Measurements from ENCODE around the gene ZNF469.

ZNF469 gene

GRCh38 chr16:88376835-88377726 lies 5.7 kb upstream of the ZNF469 start:
- Histone ChIP-seq H3K4me1 (ENCODE audit: insufficient read depth, low read length) (peaks cover 9% of the 10 kb centered on the region; the same call in 1 of the 2 replicates), H3K27me3 (ENCODE audit: insufficient read depth, low read length) (peaks cover 14% of the 10 kb centered on the region), H3K36me3 (ENCODE audit: insufficient read depth, low read depth, low read length) (no peaks in the 10 kb centered on the region), H3K9me3 (ENCODE audit: insufficient read depth, low read depth, low read length) (no peaks in the 10 kb centered on the region), H3K4me3 (ENCODE audit: low read length) (no peak overlapping the region), H3K9ac (ENCODE audit: low read depth, low read length) (no peak overlapping the region), H3K27ac (ENCODE audit: low read length) (no peak overlapping the region)

- H3K9me3 ChIP-seq (ENCODE audit: insufficient read depth, low read depth, low read length), result no peaks in the 10 kb centered on the region
- H3K4me3 ChIP-seq (ENCODE audit: low read length), result no peak overlapping the region
- no peak overlapping the region for H3K27ac ChIP-seq (ENCODE audit: low read length)
- peaks cover 22% of the 10 kb centered on the region for H3K27me3 ChIP-seq (ENCODE audit: insufficient read depth, low read length)
- peaks cover 14% of the 10 kb centered on the region; the same call in 1 of the 2 replicates for H3K4me1 ChIP-seq (ENCODE audit: insufficient read depth, low read length)
- no peaks in the 10 kb centered on the region for H3K36me3 ChIP-seq (ENCODE audit: insufficient read depth, low read depth, low read length)
- no peak overlapping the region for H3K9ac ChIP-seq (ENCODE audit: low read depth, low read length)
These were observed 4.8 kb upstream of the ZNF469 start for GRCh38 chr16:88377961-88378360.

- Histone ChIP-seq H3K9me3 (ENCODE audit: insufficient read depth, low read depth, low read length) (no peaks in the 10 kb centered on the region), H3K4me3 (ENCODE audit: low read length) (no peak overlapping the region), H3K27ac (ENCODE audit: low read length) (no peak overlapping the region), H3K27me3 (ENCODE audit: insufficient read depth, low read length) (peaks cover 23% of the 10 kb centered on the region), H3K9ac (ENCODE audit: low read depth, low read length) (no peak overlapping the region), H3K4me1 (ENCODE audit: insufficient read depth, low read length) (peaks cover 14% of the 10 kb centered on the region; the same call in 1 of the 2 replicates), H3K36me3 (ENCODE audit: insufficient read depth, low read depth, low read length) (no peaks in the 10 kb centered on the region)
These were observed 4.4 kb upstream of the ZNF469 start for GRCh38 chr16:88378401-88378800.

- no peak overlapping the region for H3K4me3 ChIP-seq (ENCODE audit: low read length)
- peaks cover 29% of the 10 kb centered on the region for H3K27me3 ChIP-seq (ENCODE audit: insufficient read depth, low read length)
- H3K4me1 ChIP-seq (ENCODE audit: insufficient read depth, low read length), result peaks cover 14% of the 10 kb centered on the region; the same call in 1 of the 2 replicates
- H3K27ac ChIP-seq (ENCODE audit: low read length), result no peak overlapping the region
- H3K36me3 ChIP-seq (ENCODE audit: insufficient read depth, low read depth, low read length), result no peaks in the 10 kb centered on the region
- no peaks in the 10 kb centered on the region for H3K9me3 ChIP-seq (ENCODE audit: insufficient read depth, low read depth, low read length)
- H3K9ac ChIP-seq (ENCODE audit: low read depth, low read length), result no peak overlapping the region
These were observed 3.7 kb upstream of the ZNF469 start for GRCh38 chr16:88378836-88379693.

GRCh38 chr16:88379694-88380040 lies 3.1 kb upstream of the ZNF469 start:
- no peak overlapping the region for H3K27ac ChIP-seq (ENCODE audit: low read length)
- H3K9me3 ChIP-seq (ENCODE audit: insufficient read depth, low read depth, low read length), result no peaks in the 10 kb centered on the region
- H3K9ac ChIP-seq (ENCODE audit: low read depth, low read length), result no peak overlapping the region
- peaks cover 35% of the 10 kb centered on the region for H3K27me3 ChIP-seq (ENCODE audit: insufficient read depth, low read length)
- H3K4me3 ChIP-seq (ENCODE audit: low read length), result no peak overlapping the region
- no peaks in the 10 kb centered on the region for H3K36me3 ChIP-seq (ENCODE audit: insufficient read depth, low read depth, low read length)
- H3K4me1 ChIP-seq (ENCODE audit: insufficient read depth, low read length), result peaks cover 14% of the 10 kb centered on the region; the same call in 1 of the 2 replicates

- H3K9me3 ChIP-seq (ENCODE audit: insufficient read depth, low read depth, low read length), result no peaks in the 10 kb centered on the region
- H3K27ac ChIP-seq (ENCODE audit: low read length), result no peak overlapping the region
- H3K4me1 ChIP-seq (ENCODE audit: insufficient read depth, low read length), result peaks cover 14% of the 10 kb centered on the region; the same call in 1 of the 2 replicates
- peaks cover 40% of the 10 kb centered on the region for H3K27me3 ChIP-seq (ENCODE audit: insufficient read depth, low read length)
- H3K4me3 ChIP-seq (ENCODE audit: low read length), result no peak overlapping the region
- H3K36me3 ChIP-seq (ENCODE audit: insufficient read depth, low read depth, low read length), result no peaks in the 10 kb centered on the region
- H3K9ac ChIP-seq (ENCODE audit: low read depth, low read length), result no peak overlapping the region
These were observed 2.7 kb upstream of the ZNF469 start for GRCh38 chr16:88380099-88380498.

- no peak overlapping the region for H3K9ac ChIP-seq (ENCODE audit: low read depth, low read length)
- H3K4me3 ChIP-seq (ENCODE audit: low read length), result no peak overlapping the region
- peaks cover 14% of the 10 kb centered on the region; the same call in 1 of the 2 replicates for H3K4me1 ChIP-seq (ENCODE audit: insufficient read depth, low read length)
- H3K27me3 ChIP-seq (ENCODE audit: insufficient read depth, low read length), result peaks cover 45% of the 10 kb centered on the region
- H3K27ac ChIP-seq (ENCODE audit: low read length), result no peak overlapping the region
- no peaks in the 10 kb centered on the region for H3K36me3 ChIP-seq (ENCODE audit: insufficient read depth, low read depth, low read length)
- no peaks in the 10 kb centered on the region for H3K9me3 ChIP-seq (ENCODE audit: insufficient read depth, low read depth, low read length)
These were observed 2.1 kb upstream of the ZNF469 start for GRCh38 chr16:88380619-88381018.

- Histone ChIP-seq H3K27ac (ENCODE audit: low read length) (no peak overlapping the region), H3K36me3 (ENCODE audit: insufficient read depth, low read depth, low read length) (no peaks in the 10 kb centered on the region), H3K9me3 (ENCODE audit: insufficient read depth, low read depth, low read length) (no peaks in the 10 kb centered on the region), H3K9ac (ENCODE audit: low read depth, low read length) (no peak overlapping the region), H3K4me3 (ENCODE audit: low read length) (peak overlapping the region; percentile 31; the same call in 1 of the 2 replicates), H3K27me3 (ENCODE audit: insufficient read depth, low read length) (peaks cover 55% of the 10 kb centered on the region), H3K4me1 (ENCODE audit: insufficient read depth, low read length) (peaks cover 14% of the 10 kb centered on the region; the same call in 1 of the 2 replicates)
These were observed 823 bp upstream of the ZNF469 start for GRCh38 chr16:88381820-88382451.

- peaks cover 14% of the 10 kb centered on the region; the same call in 1 of the 2 replicates for H3K4me1 ChIP-seq (ENCODE audit: insufficient read depth, low read length)
- no peak overlapping the region for H3K9ac ChIP-seq (ENCODE audit: low read depth, low read length)
- H3K27me3 ChIP-seq (ENCODE audit: insufficient read depth, low read length), result peaks cover 55% of the 10 kb centered on the region
- H3K36me3 ChIP-seq (ENCODE audit: insufficient read depth, low read depth, low read length), result no peaks in the 10 kb centered on the region
- peak overlapping the region; percentile 54; the same call in 1 of the 2 replicates for H3K4me3 ChIP-seq (ENCODE audit: low read length)
- H3K27ac ChIP-seq (ENCODE audit: low read length), result no peak overlapping the region
- no peaks in the 10 kb centered on the region for H3K9me3 ChIP-seq (ENCODE audit: insufficient read depth, low read depth, low read length)
These were observed 852 bp downstream of the ZNF469 start for GRCh38 chr16:88383401-88384221.

GRCh38 chr16:88384222-88385111 lies 1.7 kb downstream of the ZNF469 start:
- Histone ChIP-seq H3K27me3 (ENCODE audit: insufficient read depth, low read length) (peaks cover 55% of the 10 kb centered on the region), H3K4me1 (ENCODE audit: insufficient read depth, low read length) (peaks cover 14% of the 10 kb centered on the region; the same call in 1 of the 2 replicates), H3K36me3 (ENCODE audit: insufficient read depth, low read depth, low read length) (no peaks in the 10 kb centered on the region), H3K4me3 (ENCODE audit: low read length) (peak overlapping the region; percentile 54; the same call in 1 of the 2 replicates), H3K27ac (ENCODE audit: low read length) (no peak overlapping the region), H3K9me3 (ENCODE audit: insufficient read depth, low read depth, low read length) (no peaks in the 10 kb centered on the region), H3K9ac (ENCODE audit: low read depth, low read length) (no peak overlapping the region)
